Smooth muscle cell (in vitro differentiated cells): ENCODE results near the gene HMGB1. TPM values are rescaled to one million over a fixed set of nuclear protein-coding genes. Genes with fewer than 3 reads are reported as not detected.

Experiments
- DNase-seq: peaks from one replicate; lab custom pipeline; 2025; ENCODE audit not compliant: unreplicated experiment; lab: John Stamatoyannopoulos, UW
- H2AFZ ChIP-seq: fragments of 200-600 bp; sonication (generic); 2 replicates; pipeline ENCODE4 v1.6.0; 2016; ENCODE audit warnings: antibody characterized with exemption, low read depth, mild to moderate bottlenecking
- H3F3A ChIP-seq: fragments of 200-600 bp; sonication (generic); 2 replicates; pipeline ENCODE4 v1.6.0; 2017; ENCODE audit warnings: antibody characterized with exemption, low read depth
- H3K27ac ChIP-seq: fragments of 200-600 bp; sonication (generic); 2 replicates; pipeline ENCODE4 v1.5.1; 2016; ENCODE audit warnings: low read depth, mild to moderate bottlenecking
- H3K27me3 ChIP-seq: fragments of 200-600 bp; sonication (generic); 2 replicates; pipeline ENCODE4 v1.6.1; 2016; ENCODE audit warnings: low read depth, mild to moderate bottlenecking
- H3K36me3 ChIP-seq: fragments of 200-600 bp; sonication (generic); 2 replicates; pipeline ENCODE4 v1.5.1; 2016; ENCODE audit warnings: low read depth
- H3K4me1 ChIP-seq: fragments of 200-600 bp; sonication (generic); 2 replicates; pipeline ENCODE4 v1.5.1; 2016; ENCODE audit warnings: low read depth
- H3K4me2 ChIP-seq: fragments of 200-600 bp; sonication (generic); 2 replicates; pipeline ENCODE4 v1.6.0; 2016; ENCODE audit warnings: mild to moderate bottlenecking
- H3K4me3 ChIP-seq: fragments of 200-600 bp; sonication (generic); 2 replicates; pipeline ENCODE4 v1.5.1; 2016; ENCODE audit warnings: mild to moderate bottlenecking
- H3K79me2 ChIP-seq: fragments of 200-600 bp; sonication (generic); 2 replicates; pipeline ENCODE4 v1.6.0; 2016; ENCODE audit warnings: low read depth, mild to moderate bottlenecking
- H3K9ac ChIP-seq: fragments of 200-600 bp; sonication (generic); 2 replicates; pipeline ENCODE4 v1.6.0; 2016; ENCODE audit warnings: low read depth
- H3K9me3 ChIP-seq: fragments of 200-600 bp; sonication (generic); replicated peaks from 2 replicates; pipeline ENCODE4 v1.5.1; 2016; ENCODE audit warnings: low read depth
- H4K20me1 ChIP-seq: fragments of 200-600 bp; sonication (generic); 2 replicates; pipeline ENCODE4 v1.6.0; 2016; ENCODE audit warnings: low read depth
- CTCF ChIP-seq: fragments of 200-600 bp; sonication (generic); IDR thresholded peaks from 2 replicates; pipeline ENCODE4 v1.5.1; 2017; ENCODE audit warnings: borderline replicate concordance, mild to moderate bottlenecking, antibody characterized with exemption; ENCODE audit not compliant: insufficient read depth, poor library complexity, severe bottlenecking
- WGBS: methylation state at CpG from one replicate; pipeline ENCODE4 v1.1.7; 2016; ENCODE audit warnings: low lambda C conversion rate; 5-methylcytosine and 5-hydroxymethylcytosine counted together
- polyA plus RNA-seq: library from polyadenylated mRNA; unstranded; fragments of >200 nt; fragmentation: Nextera tagmentation; extraction: Ambion mirVana; gene quantifications from 2 replicates; pipeline ENCODE4 v1.2.1, GENCODE V29; 2016
- total RNA-seq: library from RNA; depleted of rRNA; stranded (reverse); fragments of >200 nt; gene quantifications from 2 replicates; pipeline ENCODE4 v1.2.3, GENCODE V29; 2014

The HMGB1 gene
- total and polyA plus RNA-seq, 2 experiments from 2014 or later: 581 to 627 TPM

- no peak overlapping the region for H2AFZ ChIP-seq
- TF ChIP-seq CTCF: no peak
- no peaks in the 10 kb centered on the region for H3K4me1 ChIP-seq
- H3K9me3 ChIP-seq: no peaks in the 10 kb centered on the region
- no peaks in the 10 kb centered on the region for H3K27me3 ChIP-seq
- H3K79me2 ChIP-seq: no peaks in the 10 kb centered on the region
- no peak overlapping the region for H3K27ac ChIP-seq
- no peak overlapping the region for H3K4me3 ChIP-seq
- whole genome bisulfite sequencing: 92% methylated on average over 2 of the region's 2 CpGs
- H3K9ac ChIP-seq: no peak overlapping the region
- H4K20me1 ChIP-seq: no peaks in the 10 kb centered on the region
- H3K36me3 ChIP-seq: no peaks in the 10 kb centered on the region
- H3K4me2 ChIP-seq: no peak overlapping the region
- DNase-seq: no peak
- no peaks in the 10 kb centered on the region for H3F3A ChIP-seq
These were observed 30.4 kb upstream of the HMGB1 start for GRCh38 chr13:30496147-30496546.

- Histone ChIP-seq H3K27ac (no peak overlapping the region), H3K9ac (no peak overlapping the region), H3F3A (no peaks in the 10 kb centered on the region), H4K20me1 (no peaks in the 10 kb centered on the region), H2AFZ (no peak overlapping the region), H3K79me2 (no peaks in the 10 kb centered on the region), H3K4me1 (no peaks in the 10 kb centered on the region), H3K4me2 (no peak overlapping the region), H3K27me3 (no peaks in the 10 kb centered on the region), H3K36me3 (no peaks in the 10 kb centered on the region), H3K4me3 (no peak overlapping the region), H3K9me3 (no peaks in the 10 kb centered on the region)
- 38% methylated on average over 2 of the region's 2 CpGs for WGBS
- TF ChIP-seq CTCF: no peak
- no peak for DNase-seq
These were observed 30.0 kb upstream of the HMGB1 start for GRCh38 chr13:30495746-30496145.

DNA sequence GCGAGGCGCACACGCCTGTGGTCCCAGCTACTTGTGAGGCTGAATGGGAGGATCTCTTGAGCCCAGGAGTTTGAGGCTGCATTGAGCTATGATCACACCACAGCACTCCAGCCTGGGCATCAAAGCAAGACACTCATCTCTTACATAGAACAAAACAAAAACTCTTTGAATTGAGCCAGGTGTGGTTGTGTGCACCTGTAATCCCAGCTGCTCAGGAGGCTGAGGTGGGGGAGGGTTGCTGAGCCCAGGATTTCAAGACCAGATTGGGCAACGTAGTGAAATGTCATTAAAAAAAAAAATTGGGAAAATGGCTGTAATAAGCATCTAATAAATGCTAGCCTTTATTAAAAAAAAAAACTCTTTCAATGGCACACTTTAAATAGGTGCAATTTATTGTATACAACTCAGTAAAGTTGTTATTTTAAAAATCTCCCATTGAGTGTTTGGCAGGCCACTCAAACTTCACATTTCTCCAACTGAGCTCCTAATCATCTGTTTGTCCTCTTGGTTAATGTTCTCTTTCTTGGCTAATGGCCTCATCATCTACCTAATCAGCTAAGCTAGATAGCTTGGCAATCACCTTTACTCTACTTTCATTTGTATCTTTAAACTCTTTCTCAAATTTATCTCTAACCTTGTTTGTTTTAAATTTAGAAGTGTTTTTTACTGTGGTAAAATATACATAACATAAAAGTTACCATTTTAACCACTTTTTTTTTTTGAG, 28.1 kb upstream of the HMGB1 start:
- H3K4me1 ChIP-seq: no peaks in the 10 kb centered on the region
- no peaks in the 10 kb centered on the region for H3K36me3 ChIP-seq
- no peaks in the 10 kb centered on the region for H4K20me1 ChIP-seq
- H3K4me3 ChIP-seq: no peak overlapping the region
- no peaks in the 10 kb centered on the region for H3K9me3 ChIP-seq
- DNase-seq: no peak
- no peak overlapping the region for H3K27ac ChIP-seq
- no peaks in the 10 kb centered on the region for H3K27me3 ChIP-seq
- no peak overlapping the region for H3K4me2 ChIP-seq
- H2AFZ ChIP-seq: no peak overlapping the region
- WGBS: 91% methylated on average over 4 of the region's 4 CpGs
- no peak for TF ChIP-seq CTCF
- H3K79me2 ChIP-seq: no peaks in the 10 kb centered on the region
- H3F3A ChIP-seq: no peaks in the 10 kb centered on the region
- no peak overlapping the region for H3K9ac ChIP-seq

DNA sequence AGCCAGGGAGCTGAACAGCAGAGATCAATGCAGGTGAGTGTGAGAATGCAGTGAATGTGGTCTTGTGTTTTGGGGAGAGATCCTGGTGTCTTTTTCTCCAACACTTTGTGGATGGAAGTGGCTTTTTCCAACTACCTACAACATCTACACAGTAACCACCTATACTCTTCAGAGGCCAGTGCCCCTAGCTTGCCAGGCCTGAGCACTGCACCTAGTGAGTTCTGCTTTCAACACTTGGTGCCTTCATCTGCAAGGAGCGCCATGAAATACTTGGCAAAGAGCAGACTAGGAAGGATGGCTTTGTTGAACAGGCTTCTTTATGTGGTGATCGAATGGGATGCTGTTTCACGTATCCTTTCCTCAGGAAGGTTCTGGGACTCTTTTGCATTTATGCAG, 21.3 kb upstream of the HMGB1 start:
- no peak overlapping the region for H3K4me2 ChIP-seq
- no peak for DNase-seq
- no peaks in the 10 kb centered on the region for H4K20me1 ChIP-seq
- H3K27me3 ChIP-seq: no peaks in the 10 kb centered on the region
- no peak overlapping the region for H2AFZ ChIP-seq
- no peak overlapping the region for H3K9ac ChIP-seq
- no peaks in the 10 kb centered on the region for H3K36me3 ChIP-seq
- H3K4me1 ChIP-seq: no peaks in the 10 kb centered on the region
- H3K79me2 ChIP-seq: no peaks in the 10 kb centered on the region
- H3F3A ChIP-seq: no peaks in the 10 kb centered on the region
- no peaks in the 10 kb centered on the region for H3K9me3 ChIP-seq
- H3K4me3 ChIP-seq: no peak overlapping the region
- no peak for TF ChIP-seq CTCF
- 98% methylated on average over 3 of the region's 3 CpGs for WGBS
- no peak overlapping the region for H3K27ac ChIP-seq
